Esophagus muscularis mucosa (tissue), 3 donors: ENCODE measurements around the gene CCDC89.

ENCODE experiments used
- CTCF ChIP-seq, 3 experiments: fragments of 200-600 bp in 2 of 3; fragments of 450-650 bp in 1 of 3; sonication (generic) in 2 of 3; IDR thresholded peaks; one replicate each; pipeline ENCODE4 v1.5.1; 2017 to 2019; ENCODE audit warnings: antibody characterized with exemption in 3 of 3, mild to moderate bottlenecking in 2 of 3, moderate library complexity in 1 of 3
- POLR2A ChIP-seq: fragments of 450-650 bp; IDR thresholded peaks from one replicate; pipeline ENCODE4 v1.6.1; 2017; ENCODE audit warnings: antibody characterized with exemption, moderate library complexity, mild to moderate bottlenecking, low read depth

- no peak for TF ChIP-seq CTCF (IDR thresholded peaks at IDR 0.05)
- no peak for TF ChIP-seq POLR2A
Measured at GRCh38 chr11:85709941-85710702, 24.1 kb upstream of the CCDC89 start.
